Upper lobe of left lung (tissue), 6 donors: ENCODE data around the gene BRMS1L. TPM values are rescaled to one million over a fixed set of nuclear protein-coding genes. Genes with fewer than 3 reads are reported as not detected.
"Not testable (repeated sequence)": the region's sequence is repeated elsewhere in the genome, so short reads cannot be mapped to it uniquely, and the experiment has no call there.

ENCODE experiments used
- ATAC-seq, 2 donors: fragments of 200-7000 bp; cut with Tn5 transposase; one replicate each; pipeline ENCODE4 v1.9.1; 2022; ENCODE audit warnings: mild to moderate bottlenecking in 2 of 2, moderate library complexity in 2 of 2; ENCODE audit not compliant: low FRiP score in 2 of 2
- DNase-seq, 2 donors: peaks; one replicate each; pipeline ENCODE4 v3.0.0-alpha.2; 2019 to 2020
- H3K27ac ChIP-seq, 4 donors: fragments of 200-600 bp; sonication (generic); one replicate each; pipeline ENCODE4 v1.5.1; 2016 to 2019
- H3K27me3 ChIP-seq, 4 donors: fragments of 200-600 bp; sonication (generic); one replicate each; pipeline ENCODE4 v1.5.1; 2017 to 2019
- H3K36me3 ChIP-seq, 4 donors: fragments of 200-600 bp; sonication (generic); one replicate each; pipeline ENCODE4 v1.5.1; 2016 to 2019
- H3K4me1 ChIP-seq, 4 donors: fragments of 200-600 bp; sonication (generic); one replicate each; pipeline ENCODE4 v1.5.1; 2018 to 2019
- H3K4me3 ChIP-seq, 4 donors: fragments of 200-600 bp; sonication (generic); one replicate each; pipeline ENCODE4 v1.5.1; 2017 to 2019; ENCODE audit warnings: mild to moderate bottlenecking in 2 of 4, moderate library complexity in 1 of 4
- H3K9me3 ChIP-seq, 4 donors: fragments of 200-600 bp; sonication (generic); one replicate each; pipeline ENCODE4 v1.5.1; 2018 to 2019
- EP300 ChIP-seq, 4 donors: sonication (generic); formaldehyde crosslinking; IDR thresholded peaks; one replicate each; pipeline ENCODE4 v1.5.1; 2017; ENCODE audit warnings: antibody characterized with exemption in 4 of 4, control low read depth in 2 of 4
- POLR2A ChIP-seq, 4 donors: fragments of 450-650 bp; IDR thresholded peaks; one replicate each; pipeline ENCODE4 v1.5.1; 2016 to 2017; ENCODE audit warnings: antibody characterized with exemption in 4 of 4, mild to moderate bottlenecking in 2 of 4
- POLR2AphosphoS5 ChIP-seq, 2 donors: sonication (generic); formaldehyde crosslinking; IDR thresholded peaks; one replicate each; pipeline ENCODE4 v1.5.1; 2017; ENCODE audit warnings: antibody characterized with exemption in 2 of 2
- WGBS, 2 donors: methylation state at CpG; one replicate each; pipeline ENCODE4 v1.1.5; 2017 to 2018; 5-methylcytosine and 5-hydroxymethylcytosine counted together
- total RNA-seq, 6 donors: library from RNA; depleted of rRNA in 4 of 6; stranded (reverse); fragments of >200 nt in 4 of 6; gene quantifications; one replicate each; pipeline versions ENCODE4 v1.1.0 to v1.2.1, GENCODE V29; 2016 to 2021
- TF ChIP-seq, protein P1 (sequence below), 6 experiments: fragments of 450-650 bp in 4 of 6; fragments of 200-600 bp in 2 of 6; sonication (generic) in 2 of 6; IDR thresholded peaks; one replicate each; pipeline ENCODE4 v1.5.1; 2016 to 2019; ENCODE audit warnings: antibody characterized with exemption in 6 of 6
- donor health status: DM: no; HTN: no; CAD: no; lungs with moderate emphysema.
- donor health status: DM: no; HTN: yes; CAD: no; lungs with severe emphysema.

The BRMS1L gene
- 10 to 100 TPM in 1 of 6 donors, 1 to 10 TPM in 5; 2.1 to 14.4 (median 6.7) TPM for total RNA-seq

DNA sequence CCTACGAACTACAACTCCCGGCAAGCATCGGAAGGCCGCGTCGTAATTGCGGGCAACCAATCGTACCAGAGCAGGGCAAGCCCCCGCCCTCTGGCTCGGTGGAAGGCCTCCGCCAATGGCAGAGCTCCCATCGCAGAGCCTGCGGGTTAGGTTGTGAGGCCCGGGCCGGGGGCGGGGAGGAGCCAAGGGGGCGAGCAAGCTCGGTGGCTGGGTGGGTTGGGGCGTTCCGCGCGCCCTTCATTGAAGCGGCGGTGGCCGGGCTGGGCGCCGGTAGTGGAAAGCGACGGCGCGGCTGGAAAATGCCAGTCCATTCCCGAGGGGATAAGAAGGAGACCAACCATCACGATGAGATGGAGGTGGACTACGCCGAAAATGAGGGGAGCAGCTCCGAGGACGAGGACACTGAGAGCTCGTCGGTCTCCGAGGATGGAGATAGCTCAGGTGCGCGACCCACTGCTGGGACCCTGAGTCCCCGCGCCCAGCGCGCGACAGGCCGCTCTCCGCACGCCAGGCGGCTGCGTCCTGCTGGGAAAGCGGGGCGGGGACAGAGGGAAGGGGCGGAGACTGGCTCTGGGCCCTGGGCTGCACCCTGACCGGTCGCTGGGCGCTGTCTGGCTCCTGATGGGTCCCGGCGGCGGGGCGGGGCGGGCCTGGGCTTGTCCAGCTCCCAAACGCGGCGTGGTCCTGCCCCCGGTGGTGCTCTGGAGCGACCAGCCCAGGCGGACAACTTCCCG is at the start of gene BRMS1L:
Gene BRMS1L (plus strand): TSS at position 121 of the 734 bp plus-strand sequence. CDS start 179 bp downstream, at position 300.
- H3K4me3 ChIP-seq: peak within 1 kb of the TSS; percentile 79 to 99 (median 93)
- H3K27me3 ChIP-seq: no peaks in the 10 kb centered on the region
- ATAC-seq (peak; percentile 99 to 100), DNase-seq (peak; percentile 99)
- peak within 1 kb of the TSS; percentile 95 to 99 (median 96) for H3K27ac ChIP-seq
- peaks cover 0 to 9% (median 7%) of the 10 kb centered on the region in 4 donors for H3K4me1 ChIP-seq
- peaks cover 0 to 2% (median 0%) of the 10 kb centered on the region in 4 donors for H3K36me3 ChIP-seq
- no peaks in the 10 kb centered on the region for H3K9me3 ChIP-seq
- WGBS, 2 donors: 0% methylated on average over 2 to 54 of the region's 70 CpGs
- TF ChIP-seq EP300 (IDR thresholded peaks at IDR 0.05): no peak
- TF ChIP-seq POLR2A (IDR thresholded peaks at IDR 0.05): peak; percentile 77 to 93 (median 82)
- TF ChIP-seq, protein P1, sequence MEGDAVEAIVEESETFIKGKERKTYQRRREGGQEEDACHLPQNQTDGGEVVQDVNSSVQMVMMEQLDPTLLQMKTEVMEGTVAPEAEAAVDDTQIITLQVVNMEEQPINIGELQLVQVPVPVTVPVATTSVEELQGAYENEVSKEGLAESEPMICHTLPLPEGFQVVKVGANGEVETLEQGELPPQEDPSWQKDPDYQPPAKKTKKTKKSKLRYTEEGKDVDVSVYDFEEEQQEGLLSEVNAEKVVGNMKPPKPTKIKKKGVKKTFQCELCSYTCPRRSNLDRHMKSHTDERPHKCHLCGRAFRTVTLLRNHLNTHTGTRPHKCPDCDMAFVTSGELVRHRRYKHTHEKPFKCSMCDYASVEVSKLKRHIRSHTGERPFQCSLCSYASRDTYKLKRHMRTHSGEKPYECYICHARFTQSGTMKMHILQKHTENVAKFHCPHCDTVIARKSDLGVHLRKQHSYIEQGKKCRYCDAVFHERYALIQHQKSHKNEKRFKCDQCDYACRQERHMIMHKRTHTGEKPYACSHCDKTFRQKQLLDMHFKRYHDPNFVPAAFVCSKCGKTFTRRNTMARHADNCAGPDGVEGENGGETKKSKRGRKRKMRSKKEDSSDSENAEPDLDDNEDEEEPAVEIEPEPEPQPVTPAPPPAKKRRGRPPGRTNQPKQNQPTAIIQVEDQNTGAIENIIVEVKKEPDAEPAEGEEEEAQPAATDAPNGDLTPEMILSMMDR (IDR thresholded peaks at IDR 0.05): peak in 3 of 6 experiments; percentile 36 to 45 (median 37)
- peak; percentile 89 to 95 for TF ChIP-seq POLR2AphosphoS5 (IDR thresholded peaks at IDR 0.05)

- Histone ChIP-seq H3K27me3 (no peaks in the 10 kb centered on the region), H3K4me3 (no peak overlapping the region), H3K27ac (no peak overlapping the region), H3K36me3 (peaks cover 0 to 2% (median 0%) of the 10 kb centered on the region in 4 donors), H3K9me3 (peaks cover 0 to 12% (median 0%) of the 10 kb centered on the region in 4 donors), H3K4me1 (no peaks in the 10 kb centered on the region)
- DNase-seq: no peak
- no peak for ATAC-seq
- TF ChIP-seq POLR2A (IDR thresholded peaks at IDR 0.05) (no peak), EP300 (IDR thresholded peaks at IDR 0.05) (no peak), POLR2AphosphoS5 (IDR thresholded peaks at IDR 0.05) (no peak)
- TF ChIP-seq, protein P1 (IDR thresholded peaks at IDR 0.05): no peak
- 90 to 94% methylated on average over 4 of the region's 4 CpGs for WGBS, 2 donors
Measured at GRCh38 chr14:35776823-35777222, 49.3 kb upstream of the BRMS1L start.

GRCh38 chr14:35777550-35777949 is 48.6 kb upstream of the BRMS1L start:
- H3K4me1 ChIP-seq, H3K27me3 ChIP-seq, DNase-seq, H3K4me3 ChIP-seq, H3K36me3 ChIP-seq, ATAC-seq, H3K27ac ChIP-seq: not testable (repeated sequence)
- WGBS, 2 donors: 96 to 99% methylated on average over 5 of the region's 5 CpGs
- H3K9me3 ChIP-seq: peaks cover 0 to 12% (median 0%) of the 10 kb centered on the region in 4 donors

DNA sequence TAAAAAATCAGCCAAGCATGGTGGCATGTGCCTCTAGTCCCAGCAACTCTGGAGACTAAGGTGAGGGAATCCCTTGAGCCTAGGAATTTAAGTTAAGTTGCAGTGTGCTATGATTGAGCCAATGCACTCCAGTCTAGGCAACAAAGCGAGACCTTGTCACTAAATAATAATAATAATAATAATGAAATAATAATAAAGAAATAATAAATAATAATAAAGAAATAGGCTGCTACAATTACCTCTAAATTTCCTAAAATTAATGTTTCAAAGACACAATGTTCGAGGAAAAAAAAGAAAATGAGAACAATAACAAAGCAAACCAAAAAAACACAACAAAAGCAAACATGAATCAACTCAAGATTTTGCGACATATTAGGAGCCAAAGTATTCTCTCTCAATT is 46.8 kb upstream of the BRMS1L start:
- no peak overlapping the region for H3K27ac ChIP-seq

GRCh38 chr14:35783699-35784098 is 42.4 kb upstream of the BRMS1L start:
- Histone ChIP-seq H3K27ac (no peak overlapping the region), H3K4me3 (no peak overlapping the region), H3K27me3 (no peaks in the 10 kb centered on the region), H3K36me3 (no peaks in the 10 kb centered on the region), H3K4me1 (peaks cover 0 to 2% (median 0%) of the 10 kb centered on the region in 4 donors), H3K9me3 (peaks cover 0 to 12% (median 0%) of the 10 kb centered on the region in 4 donors)
- DNase-seq (no peak), ATAC-seq (no peak)
- WGBS, 2 donors: 46 to 58% methylated on average over 1 of the region's 1 CpG
- TF ChIP-seq EP300 (IDR thresholded peaks at IDR 0.05) (no peak), POLR2AphosphoS5 (IDR thresholded peaks at IDR 0.05) (no peak), POLR2A (IDR thresholded peaks at IDR 0.05) (no peak)
- TF ChIP-seq, protein P1 (IDR thresholded peaks at IDR 0.05): no peak

More for the DNA sequence above, 46.8 kb upstream of the BRMS1L start:
- TF ChIP-seq, protein P1 (IDR thresholded peaks at IDR 0.05): no peak
- no peak for TF ChIP-seq EP300 (IDR thresholded peaks at IDR 0.05)
- TF ChIP-seq POLR2AphosphoS5 (IDR thresholded peaks at IDR 0.05): no peak
- TF ChIP-seq POLR2A (IDR thresholded peaks at IDR 0.05): no peak
- no peaks in the 10 kb centered on the region for H3K27me3 ChIP-seq
- no peaks in the 10 kb centered on the region for H3K36me3 ChIP-seq
- H3K9me3 ChIP-seq: peaks cover 0 to 12% (median 0%) of the 10 kb centered on the region in 4 donors
- DNase-seq (no peak), ATAC-seq (no peak)
- H3K4me3 ChIP-seq: no peak overlapping the region
- 91 to 97% methylated on average over 3 of the region's 3 CpGs for WGBS, 2 donors
- H3K4me1 ChIP-seq: no peaks in the 10 kb centered on the region
